ENCODE measurements around the gene DPY19L3.
"Not testable (repeated sequence)": the region's sequence is repeated elsewhere in the genome, so short reads cannot be mapped to it uniquely, and the experiment has no call there.

The DPY19L3 gene
- 11.5 to 18.7 (median 14.5) reads per million in 4 donors for total RNA-seq

GRCh38 chr19:32405431-32406160, at the start of gene DPY19L3:
TSS of gene DPY19L3 (plus strand) at chr19:32405770. CDS start at chr19:32408254, 2,484 bp downstream.
- peak; percentile 76 to 93 (median 81) for DNase-seq

- DNase-seq = no peak
These were observed 47.9 kb upstream of the DPY19L3 start for GRCh38 chr19:32357720-32358119.

- DNase-seq = no peak
These were observed 47.2 kb upstream of the DPY19L3 start for GRCh38 chr19:32358321-32358720.

- DNase-seq = no peak
These were observed 46.0 kb upstream of the DPY19L3 start for GRCh38 chr19:32359581-32359980.

- DNase-seq = no peak
These were observed 43.8 kb upstream of the DPY19L3 start for GRCh38 chr19:32361574-32362317.

- DNase-seq = no peak
These were observed 43.3 kb upstream of the DPY19L3 start for GRCh38 chr19:32362318-32362691.

GRCh38 chr19:32363175-32363574, 42.4 kb upstream of the DPY19L3 start:
- no peak for DNase-seq

- no peak for DNase-seq
These were observed 41.9 kb upstream of the DPY19L3 start for GRCh38 chr19:32363632-32364031.

- DNase-seq = no peak
These were observed 41.5 kb upstream of the DPY19L3 start for GRCh38 chr19:32364040-32364439.

- DNase-seq = no peak
These were observed 38.5 kb upstream of the DPY19L3 start for GRCh38 chr19:32367063-32367462.

- no peak for DNase-seq
These were observed 37.5 kb upstream of the DPY19L3 start for GRCh38 chr19:32367948-32368536.

GRCh38 chr19:32368787-32369186, 36.8 kb upstream of the DPY19L3 start:
- DNase-seq = no peak

GRCh38 chr19:32372726-32373517, 32.6 kb upstream of the DPY19L3 start:
- DNase-seq = no peak

GRCh38 chr19:32373585-32374295, 31.8 kb upstream of the DPY19L3 start:
- no peak for DNase-seq

- DNase-seq = not testable (repeated sequence)
These were observed 31.2 kb upstream of the DPY19L3 start for GRCh38 chr19:32374362-32374761.

GRCh38 chr19:32377088-32377487, 28.5 kb upstream of the DPY19L3 start:
- not testable (repeated sequence) for DNase-seq

GRCh38 chr19:32380269-32380668, 25.3 kb upstream of the DPY19L3 start:
- DNase-seq = no peak

GRCh38 chr19:32387701-32388392, 17.7 kb upstream of the DPY19L3 start:
- DNase-seq = no peak

GRCh38 chr19:32388393-32388855, 17.1 kb upstream of the DPY19L3 start:
- DNase-seq = no peak

GRCh38 chr19:32392901-32393300, 12.7 kb upstream of the DPY19L3 start:
- DNase-seq = no peak

GRCh38 chr19:32396046-32396652, 9.4 kb upstream of the DPY19L3 start:
- no peak for DNase-seq

Measured in T-helper 1 cell (primary cell).